Activated CD8-positive, alpha-beta memory T cell treated with anti-CD3 and anti-CD28 coated beads, Interleukin-2, amount 50 U/mL, for 48 hours (primary cell): Measurements from ENCODE around the gene DAAM1.

ENCODE experiments used
- DNase-seq: peaks from one replicate; pipeline ENCODE4 v3.0.0-alpha.2; 2020

Gene DAAM1

DNA sequence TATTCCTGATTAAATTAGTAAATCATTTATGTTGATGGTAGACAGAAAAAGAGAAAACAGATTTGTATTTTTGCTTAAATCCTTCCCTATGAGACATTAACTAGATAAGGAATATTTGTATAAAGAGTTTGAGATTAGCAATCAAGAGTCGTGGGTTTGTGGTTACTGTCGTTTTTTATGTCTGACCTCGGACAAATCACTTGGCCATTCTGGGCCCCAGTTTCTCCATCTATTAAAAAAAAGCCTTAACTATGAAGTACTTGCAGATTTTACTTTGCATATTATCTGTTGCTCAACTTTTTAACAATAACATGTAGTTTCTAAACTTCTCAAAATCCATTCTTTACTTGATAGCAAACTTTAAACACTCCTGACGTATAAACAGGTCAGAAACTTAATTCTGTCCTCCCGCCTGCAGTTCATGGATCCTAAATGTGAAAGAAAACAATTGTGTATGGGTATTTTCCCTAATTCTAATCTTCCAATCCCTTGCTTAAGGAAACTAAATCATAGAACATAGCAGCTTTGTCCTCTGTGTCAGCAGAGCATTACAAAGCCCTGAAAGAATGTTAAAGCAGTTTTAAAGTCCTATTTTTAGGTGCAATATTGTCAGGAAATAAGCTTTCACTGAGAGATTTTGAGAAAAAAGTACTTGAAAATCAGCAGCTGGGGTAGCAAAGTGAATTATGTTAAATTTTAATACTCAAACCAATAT, 158.5 kb downstream of the DAAM1 start:
- no peak for DNase-seq

DNA sequence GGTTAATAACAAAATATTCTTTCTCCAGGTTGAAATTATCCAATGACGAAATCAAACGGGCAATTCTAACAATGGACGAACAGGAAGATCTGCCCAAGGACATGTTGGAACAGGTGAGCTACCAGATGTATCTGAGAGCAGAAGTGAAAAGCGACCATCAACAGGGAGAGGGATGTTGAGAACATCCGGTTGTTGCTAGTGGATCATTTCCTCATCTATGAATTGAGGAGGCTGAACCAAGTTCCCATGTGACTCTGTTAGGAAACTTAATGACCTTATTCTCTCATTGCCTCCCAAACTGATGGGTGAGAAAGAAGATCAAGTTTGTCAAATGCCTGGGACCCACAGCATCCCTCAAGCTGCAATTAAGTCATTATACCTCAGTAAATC, 159.0 kb downstream of the DAAM1 start:
- no peak for DNase-seq

DNA sequence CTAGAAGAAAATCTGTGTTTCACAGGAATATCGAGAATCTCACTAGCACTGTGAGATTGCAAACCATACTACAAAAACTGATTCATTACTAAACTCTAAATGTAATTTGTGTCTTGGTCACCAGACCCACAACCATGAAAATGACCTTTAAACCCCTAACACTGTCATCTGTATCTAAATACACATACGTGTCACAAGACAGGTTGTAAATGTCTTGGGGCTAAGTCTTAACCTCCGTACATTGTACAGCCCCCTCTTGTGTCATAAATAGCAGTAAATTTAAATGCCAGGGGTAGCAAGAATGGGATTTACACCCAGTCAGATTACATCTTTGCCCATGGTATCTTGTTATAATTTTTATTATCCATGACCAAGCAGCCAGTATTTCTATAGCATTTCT, 159.4 kb downstream of the DAAM1 start:
- DNase-seq, result no peak

DNA sequence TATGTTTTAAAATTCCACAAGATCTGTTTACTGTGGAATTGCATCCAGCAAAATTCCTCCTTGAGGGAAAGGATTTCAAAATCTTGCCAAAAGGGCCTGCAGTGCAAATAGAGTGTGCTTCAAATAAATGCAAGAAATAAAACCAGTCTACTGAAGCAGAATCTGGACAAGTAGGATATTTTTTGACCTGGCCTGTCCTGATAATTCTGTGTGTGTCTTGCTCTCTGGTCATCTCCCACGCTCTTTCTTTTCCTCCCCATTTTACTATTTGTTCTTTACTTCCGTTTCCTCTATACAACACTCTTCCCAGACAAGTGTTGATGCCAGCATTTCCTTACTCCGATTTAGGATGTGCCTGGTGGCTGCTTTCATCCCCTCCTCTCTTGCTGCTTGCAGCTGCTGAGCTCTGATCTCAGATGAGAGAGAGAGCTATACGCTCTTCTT, 160.8 kb downstream of the DAAM1 start:
- no peak for DNase-seq

DNA sequence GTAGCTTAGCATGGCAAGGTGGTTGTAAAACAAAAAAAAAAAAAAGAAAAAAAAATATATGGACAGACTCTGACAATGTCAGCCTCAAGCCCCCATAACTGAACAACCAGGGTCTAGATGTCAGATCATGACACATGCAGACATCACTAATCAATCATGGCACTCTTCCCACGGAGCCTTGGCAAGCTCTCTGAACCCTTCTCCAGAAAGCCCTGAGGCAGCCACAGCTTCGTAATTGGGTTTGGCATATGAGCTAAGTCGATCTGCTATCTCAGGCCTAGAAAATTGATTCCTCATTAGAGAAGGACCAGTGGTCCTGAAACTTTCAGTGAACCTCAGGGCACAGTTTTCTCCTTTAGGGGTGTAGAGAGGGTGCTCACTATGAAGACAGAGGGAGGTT, 164.5 kb downstream of the DAAM1 start:
- DNase-seq, result no peak

DNA sequence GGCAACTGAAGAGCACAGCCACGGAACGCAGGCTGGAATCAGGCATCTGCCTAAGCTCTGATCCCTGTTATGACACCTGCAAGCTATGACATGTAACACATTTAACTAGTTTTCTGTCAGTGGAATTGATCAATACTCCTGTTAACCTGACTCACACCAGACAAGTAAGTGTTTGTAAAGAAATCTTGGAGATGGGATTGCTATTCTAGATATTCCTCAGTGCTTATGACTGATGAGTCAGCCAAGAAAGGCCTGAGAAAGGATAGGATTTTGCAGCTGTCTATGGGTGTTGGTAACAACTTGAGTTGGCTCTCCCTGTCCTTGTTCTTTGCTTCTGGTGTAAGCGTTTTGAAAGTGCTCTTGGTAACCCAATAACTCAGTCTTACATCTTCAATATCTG, 166.2 kb downstream of the DAAM1 start:
- no peak for DNase-seq

DNA sequence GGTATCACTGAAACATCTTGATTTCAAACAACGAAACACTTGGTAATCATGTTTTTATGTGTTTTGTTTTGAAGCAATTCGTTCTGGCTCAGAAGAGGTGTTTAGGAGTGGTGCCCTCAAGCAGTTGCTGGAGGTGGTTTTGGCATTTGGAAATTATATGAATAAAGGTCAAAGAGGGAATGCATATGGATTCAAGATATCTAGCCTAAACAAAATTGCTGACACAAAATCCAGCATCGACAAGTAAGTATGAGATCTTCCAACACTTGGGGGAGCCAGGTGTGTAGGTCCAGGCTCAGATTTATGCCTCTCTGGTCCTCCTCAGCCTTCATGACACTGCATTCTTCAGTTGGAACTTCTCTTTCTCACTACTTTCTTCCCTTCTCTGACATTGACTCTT, 166.6 kb downstream of the DAAM1 start:
- DNase-seq, result no peak

DNA sequence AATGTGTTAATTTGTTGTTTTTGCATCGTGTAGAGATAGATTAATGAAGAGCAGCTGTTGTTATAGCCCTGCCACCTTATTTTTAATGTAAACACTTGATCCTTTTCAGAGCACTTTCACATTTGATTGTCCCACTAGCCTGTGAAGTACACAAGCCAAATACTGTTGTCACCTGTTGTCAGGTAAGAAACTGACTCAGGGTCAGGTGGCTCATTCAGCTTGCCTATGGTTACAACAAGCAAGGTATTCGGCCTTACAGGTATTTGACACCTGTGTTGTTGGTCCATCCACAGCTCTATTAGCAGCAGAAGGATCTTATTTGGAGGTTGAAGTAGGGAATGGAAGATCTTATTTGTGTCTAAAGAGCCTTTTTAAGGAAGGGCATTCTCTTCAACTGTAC, 167.8 kb downstream of the DAAM1 start:
- DNase-seq, result no peak

DNA sequence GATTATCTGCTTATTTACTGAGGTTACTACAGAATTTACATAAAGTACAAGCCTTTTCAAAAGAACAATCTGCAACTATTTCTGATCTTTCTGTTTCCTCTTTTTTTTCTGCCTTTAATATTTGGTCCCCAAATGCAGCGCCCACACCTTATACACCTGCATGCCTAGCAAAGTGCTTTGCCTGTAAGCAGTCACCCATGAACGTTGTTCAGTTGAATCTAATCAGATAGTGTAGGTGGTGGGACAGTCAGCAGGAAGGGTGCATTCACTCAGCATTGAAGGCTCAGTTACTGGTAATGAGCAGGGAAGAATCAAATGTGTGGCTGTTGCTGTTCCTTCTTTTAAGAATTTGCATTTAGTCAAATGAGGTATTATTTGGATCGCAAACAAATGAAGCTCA, 168.3 kb downstream of the DAAM1 start:
- no peak for DNase-seq

DNA sequence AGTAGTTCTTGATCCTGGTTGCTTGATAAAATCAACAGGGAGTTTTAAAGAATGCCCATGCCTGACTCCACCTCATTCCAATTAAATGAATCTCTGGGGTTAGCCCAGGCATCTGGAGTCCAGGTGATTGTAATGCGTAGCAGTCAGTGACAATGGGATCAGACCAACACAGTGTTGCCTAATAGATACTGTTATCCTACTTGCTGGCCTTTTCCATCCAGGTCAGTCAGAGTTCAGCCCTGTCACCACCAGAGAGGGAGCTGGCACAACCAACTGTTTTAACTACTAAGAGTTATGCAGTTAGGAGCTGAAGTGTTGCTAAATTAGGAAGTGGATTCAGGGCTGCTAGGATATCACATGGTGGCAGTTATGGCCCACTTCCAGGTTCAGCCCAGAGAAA, 169.6 kb downstream of the DAAM1 start:
- DNase-seq, result no peak

DNA sequence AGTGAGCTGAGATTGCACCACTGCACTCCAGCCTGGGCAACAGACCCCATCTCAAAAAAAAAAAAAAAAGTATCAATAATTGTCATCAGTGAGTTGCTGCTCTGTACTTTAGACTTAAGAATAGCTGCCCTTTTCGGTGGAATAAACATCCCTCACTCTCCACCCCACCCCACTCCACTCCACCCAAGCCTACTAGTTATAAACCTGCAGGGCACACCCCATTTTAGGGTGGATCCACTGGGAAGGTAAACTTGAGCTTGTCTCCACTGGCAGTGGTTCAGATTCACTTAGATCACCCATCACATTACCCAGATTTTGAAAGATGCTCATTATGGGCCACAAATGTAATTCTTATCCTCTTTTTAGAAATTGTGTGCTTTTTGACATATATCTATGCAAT, 170.3 kb downstream of the DAAM1 start:
- no peak for DNase-seq

DNA sequence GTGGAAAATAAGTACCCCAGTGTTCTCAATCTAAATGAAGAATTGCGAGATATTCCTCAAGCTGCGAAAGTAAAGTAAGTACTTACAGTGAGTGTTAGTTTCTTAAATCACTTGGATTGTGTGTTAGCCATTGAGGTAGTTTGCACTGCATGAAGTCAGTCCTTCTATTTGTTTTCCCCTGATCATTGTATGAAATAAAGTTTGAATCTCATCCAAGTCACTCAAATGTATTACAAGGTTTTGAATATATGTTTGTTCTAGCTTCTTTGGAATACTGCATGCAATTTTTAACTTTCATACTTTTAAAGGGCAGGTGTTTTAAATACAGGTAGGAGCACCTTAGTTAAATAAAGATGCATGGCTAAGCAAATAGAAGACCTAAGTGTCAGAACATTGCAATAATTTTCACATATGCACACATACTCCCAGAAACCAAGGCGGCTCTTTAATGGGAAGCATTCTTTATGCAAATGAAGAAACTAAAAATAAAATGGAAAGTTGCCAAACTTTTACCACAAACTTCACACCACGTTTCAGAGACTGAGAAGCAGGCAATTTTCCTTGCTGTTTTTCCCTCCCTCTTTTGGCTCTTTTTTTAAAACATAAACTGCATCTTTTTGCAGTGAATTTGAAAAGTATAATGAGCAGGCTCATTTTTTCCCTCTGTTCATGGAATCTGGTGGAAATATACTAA, 171.1 kb downstream of the DAAM1 start:
- DNase-seq, result no peak

DNA sequence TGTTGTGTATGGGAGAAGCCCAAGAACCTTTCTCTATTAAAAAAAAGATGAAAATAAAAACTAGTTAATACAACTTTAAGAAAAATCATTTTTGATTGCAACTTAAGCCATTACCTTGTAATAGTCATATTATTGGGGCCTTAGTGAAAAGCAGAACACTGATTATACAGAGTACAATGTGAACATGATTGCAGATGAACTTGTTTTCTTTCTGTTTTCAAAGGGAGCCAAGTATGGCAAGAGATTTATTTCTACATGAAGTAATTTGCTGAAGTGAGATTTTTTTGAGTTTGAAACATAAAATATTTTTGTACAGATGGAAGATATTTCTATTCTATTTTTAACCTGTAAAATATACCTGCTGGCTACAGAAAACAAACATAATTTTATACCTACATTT, 171.8 kb downstream of the DAAM1 start:
- DNase-seq, result no peak

DNA sequence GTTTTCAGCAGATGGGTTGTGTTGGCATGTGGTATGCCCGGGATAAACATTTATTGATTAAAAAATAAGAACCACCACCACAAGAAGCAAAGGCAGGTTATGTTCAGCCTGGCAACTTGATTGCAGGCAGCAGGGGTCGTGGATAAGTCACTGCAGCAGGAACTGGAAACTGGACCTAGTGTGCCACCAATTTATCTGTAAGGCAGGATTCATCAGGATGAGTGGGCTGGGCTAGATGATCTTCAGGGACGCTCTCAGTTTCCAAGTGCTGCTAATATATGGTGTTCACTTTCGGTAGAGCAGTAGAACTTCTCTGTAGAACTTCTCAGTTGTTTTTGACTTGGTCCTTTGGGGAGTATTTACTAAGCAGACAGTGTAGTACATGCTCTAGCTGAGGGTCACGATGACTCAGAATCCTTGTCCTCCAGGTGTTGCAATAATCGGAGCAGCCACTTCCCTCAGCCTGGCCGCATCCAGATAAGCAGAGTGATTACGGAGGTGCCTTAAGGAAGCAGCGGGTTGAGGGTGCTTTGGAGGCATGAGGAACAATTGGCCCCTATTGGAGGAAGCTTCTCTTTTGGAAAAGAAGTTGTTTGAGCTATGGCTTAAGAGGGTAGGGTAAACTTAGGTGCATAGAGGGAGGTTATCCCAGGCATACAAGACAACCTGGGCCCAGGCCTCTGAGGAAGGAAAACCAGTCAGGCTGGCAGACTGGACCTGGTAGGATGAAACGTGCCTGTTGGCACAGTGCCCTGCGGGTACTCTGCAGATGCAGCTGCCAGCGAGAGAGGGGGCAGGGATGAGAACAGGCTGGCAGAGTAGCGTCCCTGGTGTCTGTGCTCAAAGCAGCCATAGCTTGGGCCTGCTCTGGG, 172.7 kb downstream of the DAAM1 start:
- DNase-seq, result no peak

DNA sequence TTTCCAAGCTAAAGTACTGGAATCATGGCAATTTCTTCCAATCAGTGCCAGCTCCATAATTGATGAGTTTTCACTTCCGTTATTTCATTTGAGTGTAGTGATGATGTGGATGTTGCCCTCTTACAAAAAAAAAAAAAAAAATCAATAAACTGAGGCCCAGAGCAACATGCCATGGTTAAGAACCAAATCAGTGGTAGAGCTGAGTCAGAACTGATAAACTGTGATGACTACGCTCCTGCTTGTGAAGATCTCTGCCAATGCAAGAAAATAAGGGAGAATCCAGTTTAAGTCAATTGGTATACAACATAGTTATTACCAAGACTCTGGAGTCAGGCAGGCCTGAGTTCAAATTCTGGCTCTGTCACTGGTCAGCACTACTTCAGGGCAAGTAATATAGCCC, 174.0 kb downstream of the DAAM1 start:
- DNase-seq, result no peak

DNA sequence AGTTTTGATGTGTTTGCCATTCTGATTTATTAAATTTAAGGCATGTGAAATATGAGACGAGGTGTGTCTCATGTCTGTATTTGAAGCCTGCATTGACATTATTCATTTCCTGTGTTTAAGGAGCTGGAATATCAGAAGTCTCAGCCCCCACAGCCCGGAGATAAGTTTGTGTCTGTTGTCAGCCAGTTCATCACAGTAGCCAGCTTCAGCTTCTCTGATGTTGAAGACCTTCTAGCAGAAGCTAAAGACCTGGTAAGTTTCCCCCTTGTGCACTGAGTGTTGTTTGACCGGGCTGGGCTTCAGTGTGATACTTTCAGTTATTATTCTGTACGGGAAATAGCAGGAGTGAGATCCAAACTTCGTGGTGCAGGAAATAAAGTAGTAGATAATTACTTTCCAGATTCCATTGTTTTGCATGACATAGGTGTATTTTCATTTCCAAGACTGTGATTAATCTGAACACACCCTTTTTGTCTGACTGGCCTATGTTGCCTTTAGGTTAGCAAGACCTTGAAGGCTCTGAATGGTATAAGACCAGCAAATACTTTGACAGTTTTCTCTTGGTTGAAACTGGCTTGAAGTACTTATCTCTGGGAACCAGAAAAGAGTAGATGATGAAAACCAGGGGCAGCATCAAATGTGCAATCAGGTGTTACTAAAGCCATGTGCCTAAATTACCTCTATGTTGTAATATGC, 175.2 kb downstream of the DAAM1 start:
- no peak for DNase-seq

DNA sequence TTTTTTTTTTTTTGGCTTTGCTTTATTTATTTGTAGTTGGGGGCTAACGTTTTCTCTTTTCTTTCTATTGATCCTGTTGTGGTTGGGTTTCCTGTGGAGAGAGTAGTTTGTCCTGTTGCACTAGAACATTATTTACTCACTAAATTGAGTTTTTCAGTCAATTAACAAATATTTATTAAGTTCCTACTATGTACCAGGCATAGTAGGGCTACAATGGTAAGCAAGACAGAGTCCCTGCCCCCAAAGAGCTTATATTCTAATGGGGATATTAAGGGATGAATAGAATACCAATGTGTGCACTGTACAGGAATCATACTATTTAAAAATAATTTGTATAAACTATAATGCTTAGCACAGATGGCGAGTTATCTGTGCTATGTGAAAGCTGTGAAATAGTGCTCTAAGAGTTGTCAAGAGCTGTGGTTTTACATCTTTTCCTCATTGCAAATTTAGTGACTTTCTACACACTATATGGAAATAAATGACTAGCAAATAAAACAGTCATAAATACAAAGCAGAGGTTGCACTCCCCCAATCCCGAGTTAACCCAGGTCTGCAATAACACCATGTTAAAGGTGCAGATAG, 181.8 kb downstream of the DAAM1 start:
- DNase-seq, result no peak

DNA sequence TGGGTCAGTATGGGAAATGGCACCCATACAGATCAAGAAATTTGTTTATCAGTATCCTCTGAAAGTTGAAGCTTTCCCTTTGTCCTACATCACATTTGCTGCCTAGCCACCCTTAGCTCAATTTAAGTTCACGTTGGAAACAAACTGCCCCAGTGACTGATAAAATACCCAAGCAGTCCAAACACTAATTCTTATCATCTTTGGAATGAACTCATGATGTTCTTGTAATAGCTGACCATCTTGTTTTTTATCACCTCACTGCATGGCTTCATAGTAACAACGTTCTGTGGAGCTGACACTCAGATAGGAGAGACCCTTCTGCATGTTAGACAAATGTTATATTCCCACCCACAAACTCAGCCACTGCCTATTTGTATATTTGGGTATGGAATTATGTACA, 183.3 kb downstream of the DAAM1 start:
- no peak for DNase-seq

DNA sequence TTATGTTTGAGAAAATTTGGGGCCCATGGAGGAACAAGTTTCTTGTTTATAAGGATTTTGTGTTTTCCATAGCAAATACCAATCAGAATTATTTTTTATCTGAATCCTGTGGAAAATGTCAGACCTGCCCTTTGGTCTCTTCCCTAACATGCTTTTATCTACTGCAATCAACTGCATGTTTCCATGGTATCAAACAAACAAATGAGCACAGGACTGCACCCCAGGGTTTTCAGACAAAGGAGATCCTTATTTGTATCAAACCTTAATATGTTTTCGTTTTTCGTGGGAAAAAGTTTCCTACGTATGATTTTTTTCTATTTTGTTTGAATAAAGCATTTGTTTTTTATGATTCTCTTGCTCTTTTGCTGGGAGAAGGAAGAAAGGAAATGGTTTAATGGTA, 185.6 kb downstream of the DAAM1 start:
- DNase-seq, result no peak

DNA sequence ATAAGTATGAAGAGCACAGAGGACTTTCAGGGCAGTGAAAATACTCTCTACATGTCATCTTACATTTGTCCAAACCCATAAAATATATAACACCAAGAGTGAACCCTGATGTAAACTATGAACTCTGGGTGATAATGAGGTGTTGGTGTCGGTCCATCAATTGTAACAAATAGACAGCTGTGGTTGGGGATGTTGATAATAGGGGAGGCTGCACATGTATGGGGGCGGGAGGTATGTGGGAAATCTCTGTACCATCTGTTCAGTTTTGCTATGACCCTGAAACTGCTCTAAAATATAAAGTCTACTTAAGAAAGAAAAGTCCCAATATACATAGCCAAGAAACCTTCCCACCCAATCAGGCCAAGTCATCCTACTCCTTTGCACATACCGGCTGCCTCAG, 188.2 kb downstream of the DAAM1 start:
- no peak for DNase-seq

DNA sequence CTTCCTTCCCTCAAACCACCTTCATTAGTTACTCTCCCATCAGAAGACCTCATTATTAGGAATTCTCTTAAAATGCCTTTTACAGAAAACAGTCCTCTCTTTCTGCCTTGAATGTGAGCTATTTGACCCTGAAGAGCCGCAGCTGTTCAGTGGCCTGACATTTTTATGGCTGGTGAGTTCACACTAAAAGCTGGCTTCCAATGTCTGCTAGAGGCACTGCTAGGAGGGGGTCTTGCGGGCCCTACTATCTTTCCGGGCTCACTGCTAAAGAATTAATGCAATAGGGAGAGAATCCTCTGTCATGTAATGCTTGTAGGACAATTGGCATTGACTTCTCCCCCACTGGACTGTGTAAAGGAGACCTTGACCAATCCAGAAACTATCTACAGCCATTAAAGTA, 189.0 kb downstream of the DAAM1 start:
- no peak for DNase-seq

DNA sequence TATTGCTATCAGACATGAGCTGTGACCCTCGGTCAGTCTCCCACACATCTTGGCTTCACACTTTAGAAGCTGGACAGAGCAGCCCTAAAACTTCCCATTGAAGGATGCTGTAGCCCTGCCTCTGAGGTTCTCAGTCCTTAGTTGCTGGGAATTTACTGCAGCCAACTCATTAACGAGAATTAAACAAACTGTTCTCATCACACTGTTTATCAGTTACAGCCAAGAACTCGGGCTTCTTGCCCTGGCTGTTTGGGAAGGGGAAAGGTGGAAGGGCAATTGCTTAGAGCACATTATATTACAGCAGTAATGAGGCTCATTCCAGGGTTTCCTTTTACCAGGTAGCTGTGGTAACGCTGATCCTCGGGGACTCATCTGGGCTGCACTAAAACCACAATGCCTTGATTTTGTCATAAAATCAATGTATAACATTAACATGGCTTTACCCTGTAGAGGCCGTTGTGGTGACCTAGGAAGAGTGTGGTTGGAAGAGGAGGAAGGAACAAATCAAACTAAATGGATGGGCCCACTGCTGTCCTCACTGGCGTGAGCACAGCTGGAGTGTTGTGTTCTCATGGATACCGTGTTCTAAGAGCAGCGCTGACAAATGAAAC, 189.6 kb downstream of the DAAM1 start:
- DNase-seq, result no peak
